ENCODE results near the gene MSRB3.

- TF ChIP-seq CTCF (conservative IDR thresholded peaks at IDR 0.05) (no peak), EZH2 (IDR thresholded peaks at IDR 0.05; ENCODE audit: low read depth) (no peak)
These were observed 153.6 kb downstream of the MSRB3 start for GRCh38 chr12:65432114-65432513.
